DND-41 (cell line): ENCODE measurements around the gene GPR17.

Source experiments
- ATAC-seq: fragments of 200-7000 bp; cut with Tn5 transposase; 3 replicates; pipeline ENCODE4 v1.9.1; 2021; ENCODE audit warnings: low read depth; ENCODE audit not compliant: insufficient read depth
- DNase-seq: peaks from one replicate; pipeline ENCODE4 v3.0.0-alpha.2; 2020
- H2AFZ ChIP-seq: 2 replicates; pipeline ENCODE4 v1.6.0; 2012; ENCODE audit warnings: low read depth, low read length
- H3K27ac ChIP-seq: 2 replicates; pipeline ENCODE4 v1.5.1; 2012; ENCODE audit warnings: low read length, inconsistent platforms
- H3K27me3 ChIP-seq: fragments of 200-600 bp; sonication (generic); 2 replicates; pipeline ENCODE4 v1.6.0; 2012; ENCODE audit warnings: low read length, mild to moderate bottlenecking, inconsistent platforms; ENCODE audit not compliant: insufficient read depth, poor library complexity
- H3K36me3 ChIP-seq: 2 replicates; pipeline ENCODE4 v1.5.1; 2012; ENCODE audit warnings: low read length, inconsistent platforms; ENCODE audit not compliant: insufficient read depth
- H3K4me1 ChIP-seq: 2 replicates; pipeline ENCODE4 v1.5.1; 2012; ENCODE audit warnings: mild to moderate bottlenecking, low read length; ENCODE audit not compliant: insufficient read depth
- H3K4me2 ChIP-seq: 2 replicates; pipeline ENCODE4 v1.6.0; 2012; ENCODE audit warnings: mild to moderate bottlenecking, moderate library complexity, low read length, inconsistent platforms; ENCODE audit not compliant: insufficient read depth
- H3K4me3 ChIP-seq, 2 experiments: fragments of 200-600 bp in 1 of 2; shearing (Covaris generic) in 1 of 2; 2 replicates each; pipeline ENCODE4 v1.5.1; 2012 to 2016; ENCODE audit warnings: inconsistent platforms in 2 of 2, low read length in 2 of 2, mild to moderate bottlenecking in 2 of 2, low read depth in 1 of 2, moderate library complexity in 1 of 2
- H3K79me2 ChIP-seq: 2 replicates; pipeline ENCODE4 v1.6.0; 2012; ENCODE audit warnings: low read length, inconsistent platforms; ENCODE audit not compliant: insufficient read depth
- H3K9ac ChIP-seq: 2 replicates; pipeline ENCODE4 v1.6.0; 2012; ENCODE audit warnings: low read depth, mild to moderate bottlenecking, inconsistent platforms, low read length, moderate library complexity
- H3K9me3 ChIP-seq: 2 replicates; pipeline ENCODE4 v1.5.1; 2012; ENCODE audit warnings: low read length, moderate library complexity, mild to moderate bottlenecking, inconsistent platforms; ENCODE audit not compliant: insufficient read depth, severe bottlenecking
- H4K20me1 ChIP-seq: 2 replicates; pipeline ENCODE4 v1.6.0; 2012; ENCODE audit warnings: low read length; ENCODE audit not compliant: insufficient read depth
- EZH2 ChIP-seq: IDR thresholded peaks from 3 replicates; pipeline ENCODE4 v1.6.1; 2012; ENCODE audit warnings: borderline replicate concordance, low read depth, mild to moderate bottlenecking, moderate library complexity, low read length, inconsistent platforms; ENCODE audit not compliant: severe bottlenecking
- TF ChIP-seq, protein P1 (sequence below): IDR thresholded peaks from 2 replicates; pipeline ENCODE4 v1.5.1; 2012; ENCODE audit warnings: borderline replicate concordance, low read length, moderate library complexity, mild to moderate bottlenecking; ENCODE audit not compliant: poor library complexity, severe bottlenecking; ENCODE audit errors: extremely low read depth

The GPR17 gene

DNA sequence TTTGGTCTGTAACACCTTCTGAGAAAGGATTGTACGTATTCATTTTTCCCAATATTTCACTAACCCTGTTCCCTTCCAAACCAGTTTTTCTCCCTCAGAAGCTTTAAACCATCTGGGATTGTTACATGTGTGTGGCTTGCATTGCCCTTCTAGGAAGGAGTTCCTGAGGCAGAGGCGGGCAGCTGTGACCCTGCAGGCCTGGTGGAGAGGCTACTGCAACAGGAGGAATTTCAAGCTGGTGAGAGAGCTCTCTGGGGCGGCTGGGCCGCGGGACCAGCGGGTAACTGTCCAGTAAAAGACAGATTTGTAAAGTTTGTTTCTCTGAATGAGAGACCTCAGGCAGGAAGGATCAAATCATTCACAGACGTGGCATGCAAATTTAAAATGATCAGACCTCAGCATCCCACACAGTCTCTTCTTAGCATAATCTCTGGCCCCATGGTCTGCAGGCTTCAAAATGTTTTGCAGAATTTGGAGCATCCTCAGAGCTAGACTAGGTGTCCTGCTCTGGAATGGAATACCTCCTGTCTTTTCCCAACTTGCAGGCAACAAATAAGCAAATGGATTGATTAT, 40.2 kb upstream of the GPR17 start:
- H3K27me3 ChIP-seq = no peaks in the 10 kb centered on the region
- H4K20me1 ChIP-seq = no peaks in the 10 kb centered on the region
- H2AFZ ChIP-seq = no peak overlapping the region
- H3K36me3 ChIP-seq = peaks cover 62% of the 10 kb centered on the region
- peaks cover 75% of the 10 kb centered on the region for H3K79me2 ChIP-seq
- no peak overlapping the region for H3K4me3 ChIP-seq
- peak overlapping the region; percentile 97 for H3K27ac ChIP-seq
- H3K9ac ChIP-seq = peak overlapping the region; percentile 33; the same call in 1 of the 2 replicates
- TF ChIP-seq EZH2 = no peak
- TF ChIP-seq, protein P1, sequence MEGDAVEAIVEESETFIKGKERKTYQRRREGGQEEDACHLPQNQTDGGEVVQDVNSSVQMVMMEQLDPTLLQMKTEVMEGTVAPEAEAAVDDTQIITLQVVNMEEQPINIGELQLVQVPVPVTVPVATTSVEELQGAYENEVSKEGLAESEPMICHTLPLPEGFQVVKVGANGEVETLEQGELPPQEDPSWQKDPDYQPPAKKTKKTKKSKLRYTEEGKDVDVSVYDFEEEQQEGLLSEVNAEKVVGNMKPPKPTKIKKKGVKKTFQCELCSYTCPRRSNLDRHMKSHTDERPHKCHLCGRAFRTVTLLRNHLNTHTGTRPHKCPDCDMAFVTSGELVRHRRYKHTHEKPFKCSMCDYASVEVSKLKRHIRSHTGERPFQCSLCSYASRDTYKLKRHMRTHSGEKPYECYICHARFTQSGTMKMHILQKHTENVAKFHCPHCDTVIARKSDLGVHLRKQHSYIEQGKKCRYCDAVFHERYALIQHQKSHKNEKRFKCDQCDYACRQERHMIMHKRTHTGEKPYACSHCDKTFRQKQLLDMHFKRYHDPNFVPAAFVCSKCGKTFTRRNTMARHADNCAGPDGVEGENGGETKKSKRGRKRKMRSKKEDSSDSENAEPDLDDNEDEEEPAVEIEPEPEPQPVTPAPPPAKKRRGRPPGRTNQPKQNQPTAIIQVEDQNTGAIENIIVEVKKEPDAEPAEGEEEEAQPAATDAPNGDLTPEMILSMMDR = no peak
- DNase-seq = no peak
- peaks cover 99% of the 10 kb centered on the region for H3K4me1 ChIP-seq
- no peak for ATAC-seq
- H3K4me2 ChIP-seq = no peak overlapping the region
- peaks cover 25% of the 10 kb centered on the region for H3K9me3 ChIP-seq

DNA sequence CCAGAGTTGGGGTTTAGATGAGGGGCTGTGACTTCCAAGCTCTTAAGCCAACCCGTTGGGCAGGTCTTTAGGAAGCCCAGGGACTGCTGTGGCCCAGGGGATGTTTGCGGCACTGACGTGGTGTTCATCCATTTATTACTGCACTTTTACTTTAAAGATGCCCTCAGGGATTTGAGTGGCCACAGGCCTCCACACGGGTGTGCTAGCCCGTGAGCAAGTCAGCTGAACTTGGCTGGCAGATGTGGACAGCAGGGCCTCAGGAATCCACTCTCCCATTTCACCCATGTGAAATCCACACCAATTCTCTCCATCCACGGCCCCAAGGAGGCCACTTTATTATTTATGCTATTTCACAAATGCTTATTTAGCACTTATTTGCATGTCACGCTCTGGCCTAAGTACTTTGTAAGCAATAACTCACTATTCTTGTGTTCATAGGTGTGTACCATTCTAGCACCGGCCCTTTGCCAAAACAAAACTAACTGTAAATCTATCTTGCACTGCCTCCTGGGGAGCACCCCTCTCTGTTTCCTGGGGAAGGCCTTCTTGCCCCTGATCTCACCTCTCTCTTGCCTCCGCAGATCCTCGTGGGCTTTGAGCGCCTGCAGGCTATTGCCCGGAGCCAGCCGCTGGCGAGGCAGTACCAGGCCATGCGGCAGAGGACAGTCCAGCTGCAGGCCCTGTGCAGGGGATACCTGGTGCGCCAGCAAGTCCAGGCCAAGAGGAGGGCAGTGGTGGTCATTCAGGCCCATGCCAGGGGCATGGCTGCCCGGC, 39.1 kb upstream of the GPR17 start:
- Histone ChIP-seq H3K79me2 (peaks cover 76% of the 10 kb centered on the region), H3K9ac (peak overlapping the region; percentile 55), H3K27me3 (no peaks in the 10 kb centered on the region), H3K4me3 (no peak overlapping the region; a peak in 1 of 4 replicates), H2AFZ (no peak overlapping the region), H3K9me3 (peaks cover 27% of the 10 kb centered on the region), H4K20me1 (no peaks in the 10 kb centered on the region), H3K4me1 (peaks cover 99% of the 10 kb centered on the region), H3K36me3 (peaks cover 65% of the 10 kb centered on the region), H3K27ac (peak overlapping the region; percentile 97), H3K4me2 (no peak overlapping the region)
- DNase-seq (peak; percentile 7), ATAC-seq (no peak)
- no peak for TF ChIP-seq EZH2
- TF ChIP-seq, protein P1 = no peak

DNA sequence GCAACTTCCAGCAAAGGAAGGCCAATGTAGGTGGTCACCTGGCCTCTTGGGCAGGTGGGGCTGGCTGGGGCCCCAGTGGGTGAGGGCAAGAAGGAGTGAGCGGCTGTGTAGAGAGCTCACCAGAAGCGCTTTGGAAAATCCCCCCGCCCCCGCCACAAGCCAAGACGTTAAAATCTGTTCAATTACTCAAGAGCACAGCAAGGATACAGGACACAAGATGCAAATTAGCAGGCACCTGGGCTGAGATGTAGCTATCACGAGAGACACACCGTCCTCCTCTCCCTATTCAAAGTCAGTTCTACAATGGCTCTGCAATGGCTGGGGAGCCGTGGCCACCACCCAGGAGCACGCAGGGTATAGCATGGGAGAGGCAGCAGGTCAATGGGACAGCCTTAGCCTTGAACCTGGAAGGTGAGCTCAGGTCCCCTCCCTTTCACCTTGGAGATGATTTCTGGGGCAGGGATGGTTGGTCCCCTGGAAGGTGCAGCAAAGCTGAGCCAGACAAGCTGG, 38.5 kb upstream of the GPR17 start:
- H3K9me3 ChIP-seq = peaks cover 24% of the 10 kb centered on the region
- H3K4me2 ChIP-seq = no peak overlapping the region
- no peaks in the 10 kb centered on the region for H3K27me3 ChIP-seq
- TF ChIP-seq EZH2 = no peak
- TF ChIP-seq, protein P1 = no peak
- H3K9ac ChIP-seq = peak overlapping the region; percentile 55
- peak; percentile 8 for DNase-seq
- H3K79me2 ChIP-seq = peaks cover 76% of the 10 kb centered on the region
- H3K36me3 ChIP-seq = peaks cover 65% of the 10 kb centered on the region
- peaks cover 99% of the 10 kb centered on the region for H3K4me1 ChIP-seq
- peak overlapping the region; percentile 97 for H3K27ac ChIP-seq
- no peak for ATAC-seq
- H4K20me1 ChIP-seq = no peaks in the 10 kb centered on the region
- no peak overlapping the region for H2AFZ ChIP-seq
- H3K4me3 ChIP-seq = no peak overlapping the region; a peak in 1 of 4 replicates
